Smooth muscle cell (in vitro differentiated cells): ENCODE measurements around the gene PTGIR. TPM values are rescaled to one million over a fixed set of nuclear protein-coding genes. Genes with fewer than 3 reads are reported as not detected.

Experiments
- DNase-seq: peaks from one replicate; lab custom pipeline; 2025; ENCODE audit not compliant: unreplicated experiment; lab: John Stamatoyannopoulos, UW
- H2AFZ ChIP-seq: fragments of 200-600 bp; sonication (generic); 2 replicates; pipeline ENCODE4 v1.6.0; 2016; ENCODE audit warnings: antibody characterized with exemption, low read depth, mild to moderate bottlenecking
- H3F3A ChIP-seq: fragments of 200-600 bp; sonication (generic); 2 replicates; pipeline ENCODE4 v1.6.0; 2017; ENCODE audit warnings: antibody characterized with exemption, low read depth
- H3K27ac ChIP-seq: fragments of 200-600 bp; sonication (generic); 2 replicates; pipeline ENCODE4 v1.5.1; 2016; ENCODE audit warnings: low read depth, mild to moderate bottlenecking
- H3K27me3 ChIP-seq: fragments of 200-600 bp; sonication (generic); 2 replicates; pipeline ENCODE4 v1.6.1; 2016; ENCODE audit warnings: low read depth, mild to moderate bottlenecking
- H3K36me3 ChIP-seq: fragments of 200-600 bp; sonication (generic); 2 replicates; pipeline ENCODE4 v1.5.1; 2016; ENCODE audit warnings: low read depth
- H3K4me1 ChIP-seq: fragments of 200-600 bp; sonication (generic); 2 replicates; pipeline ENCODE4 v1.5.1; 2016; ENCODE audit warnings: low read depth
- H3K4me2 ChIP-seq: fragments of 200-600 bp; sonication (generic); 2 replicates; pipeline ENCODE4 v1.6.0; 2016; ENCODE audit warnings: mild to moderate bottlenecking
- H3K4me3 ChIP-seq: fragments of 200-600 bp; sonication (generic); 2 replicates; pipeline ENCODE4 v1.5.1; 2016; ENCODE audit warnings: mild to moderate bottlenecking
- H3K79me2 ChIP-seq: fragments of 200-600 bp; sonication (generic); 2 replicates; pipeline ENCODE4 v1.6.0; 2016; ENCODE audit warnings: low read depth, mild to moderate bottlenecking
- H3K9ac ChIP-seq: fragments of 200-600 bp; sonication (generic); 2 replicates; pipeline ENCODE4 v1.6.0; 2016; ENCODE audit warnings: low read depth
- H3K9me3 ChIP-seq: fragments of 200-600 bp; sonication (generic); replicated peaks from 2 replicates; pipeline ENCODE4 v1.5.1; 2016; ENCODE audit warnings: low read depth
- H4K20me1 ChIP-seq: fragments of 200-600 bp; sonication (generic); 2 replicates; pipeline ENCODE4 v1.6.0; 2016; ENCODE audit warnings: low read depth
- CTCF ChIP-seq: fragments of 200-600 bp; sonication (generic); IDR thresholded peaks from 2 replicates; pipeline ENCODE4 v1.5.1; 2017; ENCODE audit warnings: borderline replicate concordance, mild to moderate bottlenecking, antibody characterized with exemption; ENCODE audit not compliant: insufficient read depth, poor library complexity, severe bottlenecking
- WGBS: methylation state at CpG from one replicate; pipeline ENCODE4 v1.1.7; 2016; ENCODE audit warnings: low lambda C conversion rate; 5-methylcytosine and 5-hydroxymethylcytosine counted together
- polyA plus RNA-seq: library from polyadenylated mRNA; unstranded; fragments of >200 nt; fragmentation: Nextera tagmentation; extraction: Ambion mirVana; gene quantifications from 2 replicates; pipeline ENCODE4 v1.2.1, GENCODE V29; 2016
- total RNA-seq: library from RNA; depleted of rRNA; stranded (reverse); fragments of >200 nt; gene quantifications from 2 replicates; pipeline ENCODE4 v1.2.3, GENCODE V29; 2014

The PTGIR gene
- total and polyA plus RNA-seq, 2 experiments from 2014 or later, result 0.09 to 0.81 TPM

GRCh38 chr19:46621191-46622117, 3.4 kb downstream of the PTGIR start:
- Histone ChIP-seq H3K9ac (no peak overlapping the region), H3K4me1 (peaks cover 9% of the 10 kb centered on the region), H2AFZ (no peak overlapping the region), H3K36me3 (no peaks in the 10 kb centered on the region), H4K20me1 (no peaks in the 10 kb centered on the region), H3K4me2 (no peak overlapping the region), H3K79me2 (no peaks in the 10 kb centered on the region), H3F3A (peaks cover 6% of the 10 kb centered on the region), H3K4me3 (no peak overlapping the region), H3K9me3 (no peaks in the 10 kb centered on the region), H3K27ac (no peak overlapping the region), H3K27me3 (no peaks in the 10 kb centered on the region)
- DNase-seq, result no peak
- WGBS, result 76% methylated on average over 30 of the region's 32 CpGs
- no peak for TF ChIP-seq CTCF

GRCh38 chr19:46620716-46621115, 4.2 kb downstream of the PTGIR start:
- Histone ChIP-seq H3K4me3 (no peak overlapping the region), H3K4me2 (no peak overlapping the region), H4K20me1 (no peaks in the 10 kb centered on the region), H2AFZ (no peak overlapping the region), H3K79me2 (no peaks in the 10 kb centered on the region), H3K4me1 (peaks cover 9% of the 10 kb centered on the region), H3K9me3 (no peaks in the 10 kb centered on the region), H3K27ac (no peak overlapping the region), H3K36me3 (no peaks in the 10 kb centered on the region), H3K27me3 (no peaks in the 10 kb centered on the region), H3K9ac (no peak overlapping the region), H3F3A (peaks cover 6% of the 10 kb centered on the region)
- TF ChIP-seq CTCF, result no peak
- no peak for DNase-seq
- 43% methylated on average over 6 of the region's 6 CpGs for WGBS

- Histone ChIP-seq H3K27ac (no peak overlapping the region), H3K36me3 (no peaks in the 10 kb centered on the region), H3K9me3 (no peaks in the 10 kb centered on the region), H3K79me2 (no peaks in the 10 kb centered on the region), H2AFZ (no peak overlapping the region), H4K20me1 (no peaks in the 10 kb centered on the region), H3F3A (peaks cover 2% of the 10 kb centered on the region), H3K9ac (no peak overlapping the region), H3K27me3 (no peaks in the 10 kb centered on the region), H3K4me3 (no peak overlapping the region), H3K4me1 (peaks cover 9% of the 10 kb centered on the region), H3K4me2 (no peak overlapping the region)
- 93% methylated on average over 3 of the region's 3 CpGs for WGBS
- TF ChIP-seq CTCF, result no peak
- DNase-seq, result no peak
Observed at GRCh38 chr19:46620267-46620666, 4.6 kb downstream of the PTGIR start.
